ENCODE data around the gene GRIK3.

The GRIK3 gene

DNA sequence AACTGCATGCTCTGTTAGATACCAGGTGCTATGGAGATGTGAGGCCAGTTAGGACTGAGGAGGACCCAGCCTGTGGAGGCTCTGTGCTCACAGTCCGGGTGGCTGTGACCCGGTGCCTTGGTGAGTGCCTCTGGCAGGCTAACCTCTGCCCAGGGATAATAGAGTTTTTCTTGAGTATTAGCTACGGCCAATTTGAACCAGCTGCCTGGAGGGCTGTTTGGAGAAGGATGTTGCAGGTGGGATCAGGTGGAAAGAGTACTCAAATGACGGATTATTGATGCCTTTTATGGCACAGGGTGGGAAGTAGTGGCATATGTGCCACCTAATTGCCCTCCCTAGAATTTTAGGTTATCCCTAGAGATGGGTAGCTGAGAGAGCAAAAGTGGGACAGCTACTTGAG lies 182.7 kb downstream of the GRIK3 start:
- no peak for TF ChIP-seq EZH2phosphoT487 (IDR thresholded peaks at IDR 0.05; ENCODE audit: low read depth)
- TF ChIP-seq, protein P1, sequence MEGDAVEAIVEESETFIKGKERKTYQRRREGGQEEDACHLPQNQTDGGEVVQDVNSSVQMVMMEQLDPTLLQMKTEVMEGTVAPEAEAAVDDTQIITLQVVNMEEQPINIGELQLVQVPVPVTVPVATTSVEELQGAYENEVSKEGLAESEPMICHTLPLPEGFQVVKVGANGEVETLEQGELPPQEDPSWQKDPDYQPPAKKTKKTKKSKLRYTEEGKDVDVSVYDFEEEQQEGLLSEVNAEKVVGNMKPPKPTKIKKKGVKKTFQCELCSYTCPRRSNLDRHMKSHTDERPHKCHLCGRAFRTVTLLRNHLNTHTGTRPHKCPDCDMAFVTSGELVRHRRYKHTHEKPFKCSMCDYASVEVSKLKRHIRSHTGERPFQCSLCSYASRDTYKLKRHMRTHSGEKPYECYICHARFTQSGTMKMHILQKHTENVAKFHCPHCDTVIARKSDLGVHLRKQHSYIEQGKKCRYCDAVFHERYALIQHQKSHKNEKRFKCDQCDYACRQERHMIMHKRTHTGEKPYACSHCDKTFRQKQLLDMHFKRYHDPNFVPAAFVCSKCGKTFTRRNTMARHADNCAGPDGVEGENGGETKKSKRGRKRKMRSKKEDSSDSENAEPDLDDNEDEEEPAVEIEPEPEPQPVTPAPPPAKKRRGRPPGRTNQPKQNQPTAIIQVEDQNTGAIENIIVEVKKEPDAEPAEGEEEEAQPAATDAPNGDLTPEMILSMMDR (IDR thresholded peaks at IDR 0.05; ENCODE audit: low read depth, low read length), result no peak
- H3K36me3 ChIP-seq (replicated peaks; ENCODE audit: low read depth, low read length), result no peaks in the 10 kb centered on the region
- H3K27me3 ChIP-seq (ENCODE audit: low read depth, low read length), result peaks cover 13% of the 10 kb centered on the region

DNA sequence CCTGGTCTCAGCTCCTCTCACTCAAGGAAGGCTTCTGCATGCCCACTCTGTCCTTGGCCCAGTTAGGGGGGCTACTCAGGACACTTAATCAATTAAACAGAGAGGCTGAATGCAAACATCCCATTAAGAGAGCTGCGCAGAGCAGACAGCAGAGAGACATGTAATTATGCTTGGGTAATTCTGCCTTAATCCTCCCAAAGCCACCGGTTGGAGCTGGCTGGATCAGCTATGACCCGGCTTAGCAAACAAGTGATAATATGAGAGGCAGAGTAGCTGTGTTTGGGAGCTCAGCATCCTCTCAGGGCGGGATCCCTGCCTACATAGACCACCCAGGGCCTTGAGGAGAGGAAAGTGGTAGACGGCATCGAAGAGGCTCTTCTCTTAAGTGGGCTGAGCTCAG lies 183.2 kb downstream of the GRIK3 start:
- H3K79me2 ChIP-seq (ENCODE audit: low read length), result no peaks in the 10 kb centered on the region
- no peaks in the 10 kb centered on the region for H3K9me3 ChIP-seq (ENCODE audit: insufficient read depth, low read length)
- no peak overlapping the region for H3K4me3 ChIP-seq (ENCODE audit: low read length)
- H3K4me2 ChIP-seq (ENCODE audit: low read length), result no peak overlapping the region
- H2AFZ ChIP-seq (ENCODE audit: low read depth, low read length), result no peak overlapping the region
- no peak for TF ChIP-seq EZH2phosphoT487 (IDR thresholded peaks at IDR 0.05; ENCODE audit: low read depth)
- TF ChIP-seq, protein P1 (IDR thresholded peaks at IDR 0.05; ENCODE audit: low read depth, low read length), result no peak
- H3K36me3 ChIP-seq (replicated peaks; ENCODE audit: low read depth, low read length), result no peaks in the 10 kb centered on the region
- no peak overlapping the region for H3K9ac ChIP-seq (ENCODE audit: low read length)
- peaks cover under 1% of the 10 kb centered on the region; the same call in 1 of the 2 replicates for H3K4me1 ChIP-seq (ENCODE audit: low read length)
- H3K27me3 ChIP-seq (ENCODE audit: low read depth, low read length), result peaks cover 13% of the 10 kb centered on the region
- no peak overlapping the region for H3K27ac ChIP-seq (ENCODE audit: low read length)
- no peaks in the 10 kb centered on the region for H4K20me1 ChIP-seq (ENCODE audit: insufficient read depth, low read length)

More for the DNA sequence above, 182.7 kb downstream of the GRIK3 start:
- no peak overlapping the region for H3K27ac ChIP-seq (ENCODE audit: low read length)
- H3K4me1 ChIP-seq (ENCODE audit: low read length), result peaks cover 5% of the 10 kb centered on the region; the same call in 1 of the 2 replicates
- no peak overlapping the region for H3K9ac ChIP-seq (ENCODE audit: low read length)
- no peak overlapping the region for H3K4me3 ChIP-seq (ENCODE audit: low read length)
- no peaks in the 10 kb centered on the region for H4K20me1 ChIP-seq (ENCODE audit: insufficient read depth, low read length)
- H3K9me3 ChIP-seq (ENCODE audit: insufficient read depth, low read length), result no peaks in the 10 kb centered on the region
- no peak overlapping the region for H3K4me2 ChIP-seq (ENCODE audit: low read length)
- H2AFZ ChIP-seq (ENCODE audit: low read depth, low read length), result no peak overlapping the region
- no peaks in the 10 kb centered on the region for H3K79me2 ChIP-seq (ENCODE audit: low read length)

DNA sequence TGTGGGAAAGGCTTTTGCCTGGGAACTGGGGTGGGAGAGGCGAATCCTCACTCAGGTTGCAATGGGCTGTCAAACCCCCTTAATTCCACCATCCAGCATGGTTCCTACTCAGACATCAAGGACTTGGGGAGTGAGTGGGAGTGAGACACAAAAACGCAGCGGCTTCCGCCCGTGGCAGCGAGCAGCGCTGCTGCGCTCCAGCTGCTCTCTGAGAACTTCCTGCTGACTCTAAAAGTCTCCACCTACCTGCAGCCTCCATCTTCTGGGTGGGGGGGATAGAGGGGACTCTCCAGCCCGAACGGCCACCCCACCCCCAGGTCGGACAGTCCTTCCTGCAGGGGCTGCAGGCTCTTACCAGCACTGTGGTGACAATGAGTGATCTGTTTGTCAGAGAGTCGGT lies 184.4 kb downstream of the GRIK3 start:
- H3K4me2 ChIP-seq (ENCODE audit: low read length), result no peak overlapping the region
- H3K4me1 ChIP-seq (ENCODE audit: low read length), result no peaks in the 10 kb centered on the region
- H3K27ac ChIP-seq (ENCODE audit: low read length), result no peak overlapping the region
- no peak overlapping the region for H3K9ac ChIP-seq (ENCODE audit: low read length)
- H2AFZ ChIP-seq (ENCODE audit: low read depth, low read length), result no peak overlapping the region
- no peaks in the 10 kb centered on the region for H4K20me1 ChIP-seq (ENCODE audit: insufficient read depth, low read length)
- H3K36me3 ChIP-seq (replicated peaks; ENCODE audit: low read depth, low read length), result no peaks in the 10 kb centered on the region
- TF ChIP-seq EZH2phosphoT487 (IDR thresholded peaks at IDR 0.05; ENCODE audit: low read depth), result no peak
- TF ChIP-seq, protein P1 (IDR thresholded peaks at IDR 0.05; ENCODE audit: low read depth, low read length), result no peak
- no peaks in the 10 kb centered on the region for H3K9me3 ChIP-seq (ENCODE audit: insufficient read depth, low read length)
- H3K79me2 ChIP-seq (ENCODE audit: low read length), result no peaks in the 10 kb centered on the region
- no peak overlapping the region for H3K4me3 ChIP-seq (ENCODE audit: low read length)
- H3K27me3 ChIP-seq (ENCODE audit: low read depth, low read length), result peaks cover 13% of the 10 kb centered on the region

DNA sequence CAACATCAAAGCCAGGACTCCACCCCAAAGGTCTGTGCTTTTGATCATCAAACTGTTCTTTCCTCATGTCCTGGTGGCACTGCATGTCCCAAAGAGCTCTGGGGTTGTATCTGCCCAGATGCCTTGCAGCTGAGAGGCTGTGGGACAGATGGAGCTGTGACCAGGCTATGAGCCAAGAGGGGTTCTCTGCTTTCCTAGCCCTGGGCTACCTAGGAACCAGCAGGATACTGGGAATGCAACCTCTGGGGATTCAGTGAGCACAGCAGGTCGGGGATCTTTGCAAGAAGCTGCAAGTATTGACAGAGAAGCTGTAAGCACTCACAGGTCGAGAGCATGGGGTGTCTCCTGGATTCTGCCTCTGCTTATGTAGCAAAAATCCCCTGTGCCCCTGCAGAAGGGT lies 186.6 kb downstream of the GRIK3 start:
- no peaks in the 10 kb centered on the region for H3K9me3 ChIP-seq (ENCODE audit: insufficient read depth, low read length)
- H3K36me3 ChIP-seq (replicated peaks; ENCODE audit: low read depth, low read length), result no peaks in the 10 kb centered on the region
- H3K4me1 ChIP-seq (ENCODE audit: low read length), result no peaks in the 10 kb centered on the region
- no peak overlapping the region for H3K4me2 ChIP-seq (ENCODE audit: low read length)
- H3K79me2 ChIP-seq (ENCODE audit: low read length), result no peaks in the 10 kb centered on the region
- peaks cover 13% of the 10 kb centered on the region for H3K27me3 ChIP-seq (ENCODE audit: low read depth, low read length)
- H3K9ac ChIP-seq (ENCODE audit: low read length), result no peak overlapping the region
- no peak overlapping the region for H3K27ac ChIP-seq (ENCODE audit: low read length)
- H4K20me1 ChIP-seq (ENCODE audit: insufficient read depth, low read length), result no peaks in the 10 kb centered on the region
- TF ChIP-seq EZH2phosphoT487 (IDR thresholded peaks at IDR 0.05; ENCODE audit: low read depth), result no peak
- TF ChIP-seq, protein P1 (IDR thresholded peaks at IDR 0.05; ENCODE audit: low read depth, low read length), result no peak
- no peak overlapping the region for H3K4me3 ChIP-seq (ENCODE audit: low read length)
- H2AFZ ChIP-seq (ENCODE audit: low read depth, low read length), result no peak overlapping the region
